Fibroblast of upper back skin (primary cell): ENCODE measurements around the gene C1orf226.

Source experiments
- DNase-seq: peaks from one replicate; pipeline ENCODE4 v3.0.0-alpha.2; 2013

Gene C1orf226

DNA sequence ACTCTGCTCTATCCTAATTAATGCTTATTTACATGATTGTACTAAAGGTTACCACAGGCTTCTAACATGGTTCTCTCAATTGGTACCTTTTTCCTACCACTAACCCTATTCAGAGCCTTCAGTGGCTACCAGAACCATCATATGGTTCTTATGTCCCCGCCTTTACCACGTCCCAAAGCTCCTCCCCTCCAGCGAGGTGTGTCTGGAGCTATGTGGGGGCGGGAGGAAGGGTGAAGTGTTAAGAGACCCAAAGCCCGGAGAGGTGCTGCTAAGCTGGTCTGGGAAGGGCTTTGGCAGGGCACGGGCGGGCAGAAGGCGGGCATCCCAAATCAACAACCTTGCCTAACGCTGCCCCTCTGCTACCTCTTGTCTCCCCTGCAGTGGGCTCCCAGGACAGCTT is 14.9 kb upstream of the C1orf226 start:
- DNase-seq = no peak

DNA sequence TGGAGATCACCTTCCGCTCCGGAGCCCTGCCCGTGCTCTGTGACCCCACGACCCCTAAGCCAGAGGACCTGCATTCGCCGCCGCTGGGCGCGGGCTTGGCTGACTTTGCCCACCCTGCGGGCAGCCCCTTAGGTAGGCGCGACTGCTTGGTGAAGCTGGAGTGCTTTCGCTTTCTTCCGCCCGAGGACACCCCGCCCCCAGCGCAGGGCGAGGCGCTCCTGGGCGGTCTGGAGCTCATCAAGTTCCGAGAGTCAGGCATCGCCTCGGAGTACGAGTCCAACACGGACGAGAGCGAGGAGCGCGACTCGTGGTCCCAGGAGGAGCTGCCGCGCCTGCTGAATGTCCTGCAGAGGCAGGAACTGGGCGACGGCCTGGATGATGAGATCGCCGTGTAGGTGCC is 14.5 kb upstream of the C1orf226 start:
- no peak for DNase-seq

DNA sequence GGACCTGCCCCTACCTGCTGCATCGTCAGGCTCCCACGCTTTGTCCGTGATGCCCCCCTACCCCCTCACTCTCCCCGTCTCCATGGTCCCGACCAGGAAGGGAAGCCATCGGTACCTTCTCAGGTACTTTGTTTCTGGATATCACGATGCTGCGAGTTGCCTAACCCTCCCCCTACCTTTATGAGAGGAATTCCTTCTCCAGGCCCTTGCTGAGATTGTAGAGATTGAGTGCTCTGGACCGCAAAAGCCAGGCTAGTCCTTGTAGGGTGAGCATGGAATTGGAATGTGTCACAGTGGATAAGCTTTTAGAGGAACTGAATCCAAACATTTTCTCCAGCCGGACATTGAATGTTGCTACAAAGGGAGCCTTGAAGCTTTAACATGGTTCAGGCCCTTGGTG is 13.8 kb upstream of the C1orf226 start:
- no peak for DNase-seq

DNA sequence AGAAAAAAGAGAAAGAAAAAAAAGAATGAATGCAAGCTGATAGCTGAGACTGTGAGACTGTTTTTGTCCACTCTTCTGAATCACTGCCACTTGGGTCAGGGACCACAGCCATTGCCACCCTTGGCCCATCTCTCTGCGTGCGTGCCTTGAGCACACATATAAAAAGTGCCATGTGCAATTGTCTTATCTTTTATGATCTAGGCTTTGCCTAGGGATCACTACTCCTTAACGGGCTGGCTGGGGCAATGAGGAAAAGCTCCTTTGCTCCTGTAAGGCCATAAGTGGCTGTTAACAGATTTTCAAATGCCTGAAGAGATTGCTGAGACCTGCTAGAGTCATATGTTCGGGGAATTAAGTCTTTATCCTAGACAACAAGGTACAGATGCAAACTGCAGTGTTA is 13.1 kb upstream of the C1orf226 start:
- DNase-seq = no peak

DNA sequence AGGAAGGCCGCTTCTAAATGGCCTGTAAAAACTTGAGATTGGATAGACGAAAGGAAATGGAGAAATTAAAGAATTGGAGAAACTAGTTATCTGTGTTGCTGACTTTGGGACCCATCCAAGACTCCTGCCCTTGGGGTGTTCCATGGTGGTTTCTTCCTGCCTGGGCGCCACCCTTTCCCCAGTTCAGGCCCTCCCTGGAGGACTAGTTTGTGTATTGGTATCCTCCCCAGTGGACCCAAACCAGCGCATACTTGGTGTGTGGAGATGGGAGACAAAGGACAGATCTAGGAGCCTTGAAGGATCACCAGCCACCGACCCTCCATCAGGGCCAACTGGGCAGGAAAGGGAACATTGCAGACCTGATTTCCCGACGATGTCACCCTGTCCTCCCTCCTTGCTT is 12.0 kb upstream of the C1orf226 start:
- no peak for DNase-seq

DNA sequence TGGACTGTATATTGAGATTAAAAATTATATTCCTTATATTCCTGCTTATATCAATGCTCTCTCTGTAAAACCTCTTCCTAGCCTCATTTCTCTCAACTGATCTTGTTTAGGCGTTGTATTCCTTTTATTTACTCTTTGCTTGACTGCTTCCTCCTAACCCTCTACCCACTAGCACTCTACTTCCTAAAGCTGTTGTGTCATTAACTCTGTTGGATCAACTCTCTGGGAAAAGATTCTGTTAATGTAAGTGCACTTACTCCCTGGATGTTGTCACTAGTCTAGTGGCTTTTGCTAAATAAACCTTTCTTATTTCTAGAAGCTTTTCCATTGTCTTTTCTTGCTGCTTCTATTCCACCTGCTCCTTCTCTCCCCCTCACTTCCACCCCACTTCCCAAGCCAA is 11.4 kb upstream of the C1orf226 start:
- no peak for DNase-seq

DNA sequence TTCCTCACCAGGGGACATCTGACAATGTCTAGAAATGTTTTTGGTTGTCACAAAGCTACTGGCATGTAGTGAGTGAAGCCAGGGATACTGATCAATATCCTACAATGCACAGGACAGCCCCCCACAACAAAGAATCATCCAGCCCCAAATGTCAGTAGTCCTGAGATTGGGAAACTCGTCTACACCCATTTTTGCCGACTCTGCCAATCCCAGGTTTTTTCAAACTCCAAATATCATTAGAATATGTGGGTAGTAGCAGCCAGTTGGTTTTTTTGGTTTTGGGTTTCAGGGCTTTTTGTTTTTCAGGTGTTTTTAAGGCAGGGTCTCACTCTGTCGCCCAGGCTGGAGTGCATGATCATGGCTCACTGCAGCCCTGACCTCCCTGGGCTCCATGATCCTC is 10.8 kb upstream of the C1orf226 start:
- no peak for DNase-seq

DNA sequence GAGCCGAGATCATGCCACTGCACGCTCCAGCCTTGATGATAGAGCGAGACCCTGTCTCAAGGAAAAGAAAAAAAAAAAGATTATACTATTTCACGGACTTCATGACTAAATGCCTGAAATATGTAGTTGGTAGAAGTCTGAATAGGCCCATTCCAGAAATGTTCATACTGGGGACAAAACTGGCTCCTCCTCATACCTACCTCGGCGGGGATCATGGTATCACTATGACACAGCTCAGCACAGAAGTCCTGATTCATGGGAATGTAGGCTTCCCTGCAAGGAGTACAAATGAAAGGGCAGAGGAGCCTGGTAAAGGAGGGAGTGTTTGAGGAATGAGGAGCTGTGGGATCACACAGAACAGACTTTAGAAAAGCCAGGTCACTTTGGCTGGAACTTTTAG is 9.9 kb upstream of the C1orf226 start:
- DNase-seq = no peak

DNA sequence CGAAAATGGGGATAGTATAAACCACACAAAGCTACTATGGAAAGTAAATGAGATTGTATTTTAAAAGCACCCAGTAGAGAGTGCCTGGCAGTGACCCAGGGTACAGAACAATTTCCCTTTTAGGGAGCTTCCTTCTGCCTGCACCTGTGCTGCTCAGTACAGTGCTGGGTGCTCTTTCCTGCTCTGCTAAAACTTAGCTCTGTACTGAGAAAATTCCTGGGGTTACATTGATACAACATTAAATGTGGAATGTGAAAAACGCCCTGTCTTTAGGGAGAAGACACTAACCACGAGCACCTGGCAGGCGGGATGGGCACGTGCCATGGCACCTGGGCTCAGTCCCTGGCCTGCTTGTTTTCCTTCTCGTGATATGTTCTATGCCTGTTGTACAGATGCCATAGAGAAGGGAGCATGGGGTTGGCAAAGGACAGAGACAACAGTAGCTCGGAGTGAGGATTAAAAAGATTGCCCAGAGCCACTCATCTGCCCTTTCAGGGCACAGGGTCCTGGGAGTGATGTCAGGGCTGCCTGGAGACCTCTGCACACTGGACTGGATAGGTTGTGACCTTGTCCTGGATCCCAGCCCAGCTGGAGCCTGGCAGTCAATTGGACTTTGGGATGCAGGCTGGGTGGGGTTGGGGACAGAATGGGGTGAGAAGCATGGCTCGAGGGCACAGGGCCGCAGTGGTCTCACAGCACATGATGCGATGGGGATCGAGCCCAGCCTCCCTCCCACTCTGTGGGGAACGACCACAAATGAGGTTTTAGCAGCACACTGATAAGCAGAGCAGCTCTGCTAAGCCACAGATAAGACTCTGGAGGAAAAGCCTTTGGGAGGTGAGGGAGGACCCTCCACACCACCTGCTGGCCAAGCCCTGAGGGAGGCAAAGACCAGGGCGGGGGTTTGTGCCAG is 9.1 kb upstream of the C1orf226 start:
- DNase-seq = no peak

DNA sequence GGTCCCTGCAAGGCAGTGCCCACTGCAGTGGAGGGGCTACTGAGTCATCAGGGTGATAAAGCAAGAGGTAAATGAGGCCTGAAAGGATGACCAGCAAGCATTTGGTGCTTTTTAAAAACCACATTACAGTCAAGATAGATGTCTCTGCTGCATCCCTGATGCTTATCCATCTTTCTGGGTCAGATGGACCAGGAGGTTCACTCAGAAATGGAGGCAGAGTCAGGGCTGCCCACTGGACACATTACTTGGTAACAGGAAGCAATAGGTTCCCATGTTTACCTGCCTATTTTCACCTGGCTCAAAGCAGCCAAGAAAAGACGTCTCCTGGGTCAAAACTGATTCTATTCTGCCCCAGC is 8.5 kb upstream of the C1orf226 start:
- no peak for DNase-seq

DNA sequence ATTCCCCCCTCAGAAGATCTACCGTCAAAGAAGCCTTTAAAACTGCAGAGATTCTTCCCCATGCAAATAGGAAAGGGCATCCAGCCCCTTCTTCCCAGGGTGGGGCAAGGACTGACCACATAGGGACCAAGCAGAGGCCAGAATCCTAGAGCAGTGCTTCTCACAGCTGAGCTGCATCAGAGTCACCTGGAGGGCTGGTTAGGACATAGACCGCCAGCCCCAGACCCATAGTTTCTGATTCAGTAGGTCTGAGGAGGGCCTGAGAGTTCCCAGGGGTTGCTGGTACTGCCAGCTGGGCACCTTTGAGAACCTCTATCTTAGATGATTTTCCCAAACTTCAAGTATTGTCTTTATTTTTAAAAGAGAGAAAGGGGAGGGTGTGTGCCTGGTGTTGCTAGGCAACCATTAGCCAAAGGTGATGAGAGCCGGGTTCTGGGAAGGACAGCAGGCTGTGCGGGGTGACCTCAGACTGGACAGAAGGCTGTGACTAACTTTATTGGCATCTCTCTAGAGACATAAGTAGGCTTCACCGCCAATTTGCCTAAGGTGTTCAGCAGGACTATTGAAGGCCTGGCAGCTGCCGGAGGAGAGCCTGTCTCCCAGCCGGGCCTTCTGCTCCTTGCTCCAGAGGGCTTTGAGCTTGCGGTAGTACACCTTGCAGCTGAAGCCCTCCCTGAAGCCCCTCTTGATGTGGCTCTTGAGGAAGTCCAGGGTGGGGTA is 7.8 kb upstream of the C1orf226 start:
- DNase-seq = peak; percentile 13

DNA sequence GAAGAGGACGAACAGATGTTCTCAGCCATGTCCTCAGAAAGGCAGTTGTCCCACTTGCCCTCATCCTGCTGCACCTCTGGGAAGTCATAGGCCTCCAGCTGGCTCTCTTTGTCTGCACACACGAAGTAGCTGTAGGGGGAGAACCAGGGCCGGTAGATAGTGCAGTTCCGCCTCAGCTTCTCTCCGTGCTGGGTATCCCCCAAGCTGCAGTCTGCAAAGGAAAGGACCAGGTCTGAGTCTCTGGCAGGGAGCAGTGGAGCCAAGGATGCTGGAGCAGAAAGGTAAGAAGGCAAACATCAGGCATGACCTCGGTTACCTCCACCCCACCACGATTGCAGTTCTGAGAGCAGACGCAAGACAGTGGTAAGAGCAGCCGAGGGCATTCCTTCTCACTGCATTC is 7.1 kb upstream of the C1orf226 start:
- DNase-seq = no peak

DNA sequence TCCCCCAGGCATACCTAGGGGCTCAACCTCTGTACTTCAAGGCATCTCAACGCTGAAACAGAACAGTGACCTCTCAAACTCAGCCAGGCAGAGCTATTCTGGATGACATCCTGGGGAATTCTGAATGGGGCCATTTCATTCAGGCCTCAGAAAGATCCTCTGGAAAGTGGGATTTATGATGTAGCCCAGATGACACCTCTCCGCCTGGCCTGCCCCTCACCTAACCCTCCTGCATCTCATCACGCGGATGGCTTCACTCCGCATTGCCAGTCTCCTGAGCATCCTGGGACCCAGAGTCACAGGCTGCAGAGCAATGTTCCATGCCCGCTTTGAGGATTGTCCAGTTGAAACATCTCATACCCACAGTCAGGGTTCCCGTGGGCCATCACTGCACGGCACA is 6.1 kb upstream of the C1orf226 start:
- DNase-seq = no peak

DNA sequence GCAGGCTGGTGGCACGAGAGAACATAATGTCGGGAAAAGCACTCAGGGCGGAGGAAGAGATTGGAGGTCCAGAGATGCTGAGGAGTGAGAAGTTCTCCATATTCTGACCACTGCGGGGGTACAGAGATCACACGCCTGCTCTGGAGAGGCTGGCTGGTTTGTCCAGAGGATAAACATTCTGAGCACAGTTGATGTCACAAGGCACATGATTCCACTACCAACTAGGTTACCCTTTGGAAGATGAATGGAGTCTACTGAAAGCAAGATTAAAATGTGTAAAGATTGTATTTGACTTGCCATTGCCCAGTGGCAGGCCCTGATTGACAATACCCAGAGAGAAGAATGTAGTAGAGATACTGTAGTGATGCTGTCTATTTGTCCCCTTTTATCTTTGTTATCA is 4.8 kb upstream of the C1orf226 start, which contains the start of gene SPATA46:
Gene SPATA46, minus strand, starts transcription at position 164 of the 400 bp plus-strand sequence. Its CDS starts 64 bp downstream, at position 100.
- no peak for DNase-seq

DNA sequence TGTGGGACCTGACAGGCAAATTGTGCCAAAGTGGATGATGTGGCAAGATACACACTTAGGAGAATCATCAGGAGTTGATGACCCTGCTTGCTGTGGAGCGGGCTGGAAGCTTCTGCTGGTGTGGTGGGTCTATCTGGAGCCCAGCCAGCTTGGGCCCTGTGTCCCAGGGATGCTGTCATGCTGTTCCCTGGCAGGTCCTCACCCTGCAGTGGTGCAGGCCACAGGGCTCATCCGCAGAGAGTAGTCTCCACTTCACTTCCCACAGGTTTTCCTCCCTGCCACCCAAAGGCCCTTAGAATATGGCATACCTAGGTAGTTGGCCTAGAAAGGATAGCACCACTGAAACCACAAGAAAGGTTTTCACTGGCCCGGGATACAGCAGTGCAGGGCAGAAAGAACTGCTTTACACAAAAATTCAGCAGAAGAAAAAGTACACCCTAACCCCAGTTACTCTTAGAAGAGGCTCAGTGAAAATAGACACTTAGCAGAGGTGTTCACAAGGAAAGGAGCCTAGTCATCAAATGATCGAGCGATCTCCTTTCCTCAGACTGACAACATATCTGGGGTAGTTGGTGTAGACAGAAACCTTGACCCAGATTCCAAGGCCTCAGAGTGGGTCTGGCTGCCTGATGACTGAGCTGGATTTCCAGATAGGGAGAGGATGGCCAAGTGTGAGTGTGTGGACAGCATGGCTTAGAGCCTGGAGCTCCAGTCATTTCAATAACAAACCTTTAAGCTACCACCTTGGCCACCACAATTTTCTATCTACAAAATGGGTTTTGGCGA is 1.3 kb upstream of the C1orf226 start:
- no peak for DNase-seq

DNA sequence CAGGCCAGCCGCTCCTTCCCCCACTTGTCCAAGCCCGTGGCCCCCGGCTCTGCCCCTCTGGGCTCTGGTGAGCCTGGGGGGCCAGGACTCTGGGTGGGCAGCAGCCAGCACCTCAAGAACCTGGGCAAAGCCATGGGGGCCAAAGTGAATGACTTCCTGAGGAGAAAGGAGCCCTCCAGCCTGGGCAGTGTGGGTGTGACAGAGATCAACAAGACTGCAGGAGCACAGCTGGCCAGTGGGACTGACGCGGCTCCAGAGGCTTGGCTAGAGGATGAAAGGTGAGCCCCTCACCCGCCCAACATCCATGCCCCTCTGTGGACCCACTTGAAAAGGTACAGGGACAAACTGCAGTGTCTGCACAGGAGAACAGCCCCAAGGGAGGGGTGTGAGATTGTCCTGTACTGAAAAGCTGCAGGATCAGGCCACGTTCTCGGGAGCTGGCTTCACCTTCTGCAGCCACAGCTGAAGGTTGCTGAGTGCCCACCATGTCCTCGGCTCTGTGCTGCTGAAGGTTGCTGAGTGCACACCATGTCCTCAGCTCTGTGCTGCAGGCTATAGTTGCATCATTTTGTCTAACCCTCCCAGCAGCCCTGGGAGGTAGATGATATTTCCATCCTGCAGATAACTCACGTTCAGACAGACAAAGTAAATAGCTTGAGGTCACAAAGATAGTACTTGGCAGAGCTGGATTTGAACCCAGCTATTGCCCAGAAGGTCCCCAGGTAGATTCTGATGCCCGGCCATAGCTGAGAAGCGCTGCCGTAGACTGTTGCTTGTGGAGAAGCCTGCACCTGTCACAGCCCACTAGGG is 618 bp downstream of the C1orf226 start:
- no peak for DNase-seq

DNA sequence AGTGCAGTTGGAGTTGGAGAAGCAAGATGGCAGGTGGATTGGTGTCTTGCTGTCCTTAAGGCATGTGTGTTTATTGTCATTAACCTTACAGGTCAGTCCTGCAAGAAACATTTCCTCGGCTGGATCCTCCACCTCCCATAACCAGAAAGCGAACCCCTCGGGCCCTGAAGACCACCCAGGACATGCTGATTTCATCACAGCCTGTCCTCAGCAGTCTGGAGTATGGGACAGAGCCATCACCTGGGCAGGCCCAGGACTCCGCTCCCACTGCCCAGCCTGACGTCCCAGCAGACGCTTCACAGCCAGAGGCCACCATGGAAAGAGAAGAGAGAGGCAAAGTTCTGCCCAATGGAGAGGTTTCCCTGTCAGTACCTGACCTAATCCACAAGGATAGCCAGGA is 1.6 kb downstream of the C1orf226 start:
- DNase-seq = no peak

DNA sequence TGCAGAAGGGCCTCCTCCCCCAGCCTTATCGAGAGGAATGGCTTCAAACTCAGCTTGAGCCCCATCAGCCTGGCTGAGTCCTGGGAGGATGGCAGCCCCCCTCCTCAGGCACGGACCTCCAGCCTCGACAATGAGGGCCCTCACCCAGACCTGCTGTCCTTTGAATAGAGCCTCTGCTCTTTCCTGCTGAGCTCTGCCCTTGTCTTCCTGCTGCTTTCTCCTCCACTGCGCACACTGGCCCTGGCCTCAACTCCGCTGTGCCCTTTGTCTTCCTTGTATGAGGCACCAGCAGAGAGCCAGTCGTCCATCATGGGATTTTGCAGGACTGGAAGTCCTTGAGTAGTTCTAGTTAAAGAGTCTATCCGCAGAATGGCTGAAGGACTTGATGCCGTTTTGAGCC is 2.0 kb downstream of the C1orf226 start:
- DNase-seq = no peak

DNA sequence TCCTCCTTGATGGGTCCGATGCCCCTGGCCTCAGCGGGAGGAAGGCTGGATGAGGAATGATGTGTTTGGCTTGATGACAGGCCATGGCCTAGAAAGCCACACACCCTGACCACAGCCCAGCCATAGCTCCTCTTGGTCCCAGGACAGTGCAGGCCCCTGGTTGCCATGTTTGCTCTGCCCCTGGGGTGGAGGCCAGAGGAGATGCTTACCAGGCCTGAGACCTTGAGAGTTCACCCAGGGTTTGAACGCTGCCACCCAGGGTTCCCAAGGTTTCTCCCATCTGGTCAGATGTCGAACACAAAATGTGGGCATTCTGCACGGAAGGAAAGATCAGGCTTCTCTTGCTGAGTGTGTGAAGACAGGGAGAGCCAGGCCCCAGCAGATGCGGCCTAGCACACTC is 2.6 kb downstream of the C1orf226 start:
- no peak for DNase-seq

DNA sequence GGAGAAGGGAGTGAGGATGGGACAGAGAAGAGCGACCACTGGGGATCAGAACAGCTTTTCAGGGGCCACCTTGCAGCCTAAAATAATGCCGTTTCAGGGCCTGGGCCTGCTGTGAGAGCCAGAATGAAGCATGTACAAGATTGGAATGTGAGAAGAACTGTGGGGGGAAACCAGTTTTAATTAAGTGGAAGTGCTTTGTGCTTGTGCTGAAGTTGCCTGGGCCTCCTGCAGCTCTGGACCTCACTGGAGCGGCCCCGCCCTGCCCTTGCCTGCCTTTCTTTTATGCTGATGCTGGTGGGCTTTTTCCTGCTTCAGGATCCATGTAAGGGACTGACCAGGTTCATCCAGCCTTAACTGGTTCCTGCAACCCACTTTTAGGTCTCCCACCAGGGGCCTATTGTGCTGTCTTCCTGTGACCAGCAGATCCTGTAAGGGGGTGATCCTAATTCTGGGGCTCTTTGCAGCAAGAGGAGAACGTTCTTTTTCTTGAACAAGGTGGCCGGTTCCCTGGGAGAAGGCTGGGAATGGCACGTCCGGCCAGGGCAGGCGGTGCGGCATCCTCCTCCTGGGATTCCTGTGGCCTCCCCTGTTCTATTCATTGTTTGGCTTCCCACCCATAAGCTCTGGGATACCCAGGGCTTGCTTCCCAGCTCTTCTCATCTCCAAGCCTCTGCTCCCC is 3.2 kb downstream of the C1orf226 start:
- no peak for DNase-seq

DNA sequence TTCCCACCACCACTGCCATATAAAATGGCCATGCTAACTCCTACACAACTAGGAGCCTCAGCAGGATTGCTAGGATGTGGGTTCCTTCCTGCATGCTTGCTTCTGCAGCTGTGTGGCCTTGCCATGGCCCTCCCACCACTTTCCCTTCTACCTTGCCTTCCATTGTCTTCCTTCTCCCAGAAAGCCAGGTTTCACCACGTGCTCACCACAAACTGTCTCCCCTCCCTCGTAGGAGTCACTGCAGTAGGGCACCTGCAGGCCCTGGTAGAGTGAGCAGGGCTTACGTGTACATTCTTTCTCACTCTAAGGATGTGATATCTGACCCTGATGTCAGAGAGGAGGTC is 3.7 kb downstream of the C1orf226 start:
- no peak for DNase-seq

DNA sequence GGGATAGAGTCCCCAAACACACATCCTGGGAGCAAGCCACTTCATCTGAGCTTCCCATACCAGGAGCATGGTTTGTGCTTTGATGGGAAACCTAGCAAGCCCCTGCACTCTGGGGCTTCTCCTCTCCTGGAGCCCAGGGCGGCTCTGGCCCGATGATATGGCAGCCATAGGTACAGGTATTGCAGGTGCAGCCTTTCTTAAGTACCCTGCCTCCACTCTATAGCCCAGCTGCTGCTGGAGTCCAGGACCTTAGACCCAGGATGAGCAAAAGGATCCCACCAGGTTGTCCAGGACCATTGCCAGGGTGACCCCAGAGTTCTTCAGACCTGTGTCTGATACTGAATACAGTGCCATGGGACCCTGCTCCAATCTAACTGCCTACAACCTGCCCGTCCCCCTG is 4.2 kb downstream of the C1orf226 start:
- no peak for DNase-seq
